OCI-LY1 (cell line): ENCODE measurements around the gene ANKH.

ENCODE experiments used
- H2AFZ ChIP-seq: fragments of 200-600 bp; sonication (generic), shearing (Covaris generic); 2 replicates; pipeline ENCODE4 v1.6.0; 2014; ENCODE audit warnings: antibody characterized with exemption, mild to moderate bottlenecking, low read length
- H3F3A ChIP-seq: fragments of 200-600 bp; sonication (generic), shearing (Covaris generic); 2 replicates; pipeline ENCODE4 v1.6.0; 2014; ENCODE audit warnings: mild to moderate bottlenecking, antibody characterized with exemption, low read length, moderate library complexity; ENCODE audit not compliant: insufficient read depth
- H3K27ac ChIP-seq: fragments of 200-600 bp; sonication (generic); 2 replicates; pipeline ENCODE4 v1.5.1; 2014; ENCODE audit warnings: low read length, mixed run types, mild to moderate bottlenecking, low read depth; ENCODE audit not compliant: poor library complexity, severe bottlenecking
- H3K27me3 ChIP-seq: fragments of 200-600 bp; sonication (generic); 2 replicates; pipeline ENCODE4 v1.6.0; 2014; ENCODE audit warnings: antibody characterized with exemption, mild to moderate bottlenecking, low read length, moderate library complexity; ENCODE audit not compliant: insufficient read depth
- H3K36me3 ChIP-seq: fragments of 200-600 bp; sonication (generic); 2 replicates; pipeline ENCODE4 v1.6.1; 2014; ENCODE audit warnings: mild to moderate bottlenecking, antibody characterized with exemption, low read length, moderate library complexity, mixed read lengths; ENCODE audit not compliant: insufficient read depth
- H3K4me1 ChIP-seq: fragments of 200-600 bp; sonication (generic); 2 replicates; pipeline ENCODE4 v1.5.1; 2014; ENCODE audit warnings: mild to moderate bottlenecking, low read length, moderate library complexity; ENCODE audit not compliant: insufficient read depth, severe bottlenecking
- H3K4me2 ChIP-seq: fragments of 200-600 bp; sonication (generic), shearing (Covaris generic); 2 replicates; pipeline ENCODE4 v1.6.1; 2014; ENCODE audit warnings: low read length
- H3K4me3 ChIP-seq: fragments of 200-600 bp; sonication (generic); 2 replicates; pipeline ENCODE4 v1.5.1; 2014; ENCODE audit warnings: low read length, low read depth, mild to moderate bottlenecking, mixed read lengths; ENCODE audit not compliant: poor library complexity, severe bottlenecking
- H3K79me2 ChIP-seq: fragments of 200-600 bp; shearing (Covaris generic); 2 replicates; pipeline ENCODE4 v1.6.1; 2016; ENCODE audit warnings: mixed run types, low read length, mixed read lengths; ENCODE audit not compliant: insufficient read depth
- H3K9ac ChIP-seq: fragments of 200-600 bp; sonication (generic), shearing (Covaris generic); 2 replicates; pipeline ENCODE4 v1.6.1; 2014; ENCODE audit warnings: mild to moderate bottlenecking, low read length, mixed read lengths
- H3K9me2 ChIP-seq: fragments of 200-600 bp; sonication (generic), shearing (Covaris generic); 2 replicates; pipeline ENCODE4 v1.6.1; 2014; ENCODE audit warnings: low read depth, mild to moderate bottlenecking, low read length, mixed read lengths
- H3K9me3 ChIP-seq: fragments of 200-600 bp; shearing (Covaris generic); 2 replicates; pipeline ENCODE4 v1.6.1; 2014; ENCODE audit warnings: low read length, mixed read lengths
- H4K20me1 ChIP-seq: fragments of 200-600 bp; sonication (generic), shearing (Covaris generic); 2 replicates; pipeline ENCODE4 v1.6.0; 2016; ENCODE audit warnings: mild to moderate bottlenecking, low read length; ENCODE audit not compliant: insufficient read depth
- EZH2 ChIP-seq: fragments of 200-600 bp; sonication (generic), shearing (Covaris generic); IDR thresholded peaks from 2 replicates; pipeline ENCODE4 v1.8.0; 2017; ENCODE audit warnings: borderline replicate concordance, mixed run types, mild to moderate bottlenecking, antibody characterized with exemption, low read length, moderate library complexity, mixed read lengths
- TF ChIP-seq, protein P1 (sequence below): fragments of 200-600 bp; sonication (generic), shearing (Covaris generic); IDR thresholded peaks from 2 replicates; pipeline ENCODE4 v1.5.1; 2017; ENCODE audit warnings: mild to moderate bottlenecking, antibody characterized with exemption, low read length, moderate library complexity, mixed read lengths

The ANKH gene

GRCh38 chr5:14834584-14835550 lies 36.7 kb downstream of the ANKH start:
- H3K4me3 ChIP-seq = no peak overlapping the region
- H3K36me3 ChIP-seq = peaks cover 12% of the 10 kb centered on the region
- no peak overlapping the region for H3K27ac ChIP-seq
- no peaks in the 10 kb centered on the region for H3K9me2 ChIP-seq
- H3K79me2 ChIP-seq = peaks cover 39% of the 10 kb centered on the region
- H3K27me3 ChIP-seq = no peaks in the 10 kb centered on the region
- H4K20me1 ChIP-seq = no peaks in the 10 kb centered on the region
- no peak overlapping the region for H3K4me2 ChIP-seq
- H3K4me1 ChIP-seq = no peaks in the 10 kb centered on the region
- no peak overlapping the region for H3K9ac ChIP-seq
- no peaks in the 10 kb centered on the region for H3F3A ChIP-seq
- H2AFZ ChIP-seq = no peak overlapping the region
- TF ChIP-seq, protein P1, sequence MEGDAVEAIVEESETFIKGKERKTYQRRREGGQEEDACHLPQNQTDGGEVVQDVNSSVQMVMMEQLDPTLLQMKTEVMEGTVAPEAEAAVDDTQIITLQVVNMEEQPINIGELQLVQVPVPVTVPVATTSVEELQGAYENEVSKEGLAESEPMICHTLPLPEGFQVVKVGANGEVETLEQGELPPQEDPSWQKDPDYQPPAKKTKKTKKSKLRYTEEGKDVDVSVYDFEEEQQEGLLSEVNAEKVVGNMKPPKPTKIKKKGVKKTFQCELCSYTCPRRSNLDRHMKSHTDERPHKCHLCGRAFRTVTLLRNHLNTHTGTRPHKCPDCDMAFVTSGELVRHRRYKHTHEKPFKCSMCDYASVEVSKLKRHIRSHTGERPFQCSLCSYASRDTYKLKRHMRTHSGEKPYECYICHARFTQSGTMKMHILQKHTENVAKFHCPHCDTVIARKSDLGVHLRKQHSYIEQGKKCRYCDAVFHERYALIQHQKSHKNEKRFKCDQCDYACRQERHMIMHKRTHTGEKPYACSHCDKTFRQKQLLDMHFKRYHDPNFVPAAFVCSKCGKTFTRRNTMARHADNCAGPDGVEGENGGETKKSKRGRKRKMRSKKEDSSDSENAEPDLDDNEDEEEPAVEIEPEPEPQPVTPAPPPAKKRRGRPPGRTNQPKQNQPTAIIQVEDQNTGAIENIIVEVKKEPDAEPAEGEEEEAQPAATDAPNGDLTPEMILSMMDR = no peak
- H3K9me3 ChIP-seq = no peaks in the 10 kb centered on the region

- TF ChIP-seq EZH2 = no peak
Measured at GRCh38 chr5:14834062-14834461, 37.5 kb downstream of the ANKH start.

GRCh38 chr5:14831006-14831338 lies 40.6 kb downstream of the ANKH start:
- H3K4me1 ChIP-seq = no peaks in the 10 kb centered on the region
- no peak overlapping the region for H3K27ac ChIP-seq
- H3K4me3 ChIP-seq = no peak overlapping the region
- no peak overlapping the region for H2AFZ ChIP-seq
- no peak overlapping the region for H3K4me2 ChIP-seq
- H3K27me3 ChIP-seq = no peaks in the 10 kb centered on the region
- H3K9me3 ChIP-seq = no peaks in the 10 kb centered on the region
- no peaks in the 10 kb centered on the region for H4K20me1 ChIP-seq
- no peaks in the 10 kb centered on the region for H3F3A ChIP-seq
- peaks cover 9% of the 10 kb centered on the region for H3K36me3 ChIP-seq
- peaks cover 43% of the 10 kb centered on the region for H3K79me2 ChIP-seq
- no peak overlapping the region for H3K9ac ChIP-seq
- TF ChIP-seq EZH2 = no peak
- TF ChIP-seq, protein P1 = no peak
- H3K9me2 ChIP-seq = no peaks in the 10 kb centered on the region

More at GRCh38 chr5:14834062-14834461, 37.5 kb downstream of the ANKH start:
- no peak overlapping the region for H2AFZ ChIP-seq
- no peaks in the 10 kb centered on the region for H3K9me3 ChIP-seq
- no peaks in the 10 kb centered on the region for H3K9me2 ChIP-seq
- no peak overlapping the region for H3K4me3 ChIP-seq
- peaks cover 11% of the 10 kb centered on the region for H3K36me3 ChIP-seq
- peaks cover 43% of the 10 kb centered on the region for H3K79me2 ChIP-seq
- H3K9ac ChIP-seq = no peak overlapping the region
- H3F3A ChIP-seq = no peaks in the 10 kb centered on the region
- H3K27me3 ChIP-seq = no peaks in the 10 kb centered on the region
- no peaks in the 10 kb centered on the region for H3K4me1 ChIP-seq
- H3K4me2 ChIP-seq = no peak overlapping the region
- no peaks in the 10 kb centered on the region for H4K20me1 ChIP-seq
- H3K27ac ChIP-seq = no peak overlapping the region
